H9 (cell line): ENCODE results near the gene FUNDC2. TPM values are rescaled to one million over a fixed set of nuclear protein-coding genes. Genes with fewer than 3 reads are reported as not detected.

Experiments
- DNase-seq: peaks from one replicate; pipeline ENCODE4 v3.0.0-alpha.2; 2017
- H2AFZ ChIP-seq: one replicate; pipeline ENCODE4 v1.6.1; 2013; ENCODE audit warnings: mild to moderate bottlenecking, low read length, control low read depth, moderate library complexity
- H2AK5ac ChIP-seq: 2 replicates; pipeline ENCODE4 v1.6.1; 2013; ENCODE audit warnings: low read length, control low read depth, mixed read lengths; ENCODE audit not compliant: insufficient read length
- H2BK120ac ChIP-seq: one replicate; pipeline ENCODE4 v1.6.1; 2013; ENCODE audit warnings: low read depth, mild to moderate bottlenecking, low read length, control low read depth, inconsistent platforms; ENCODE audit not compliant: poor library complexity, severe bottlenecking
- H2BK12ac ChIP-seq: 2 replicates; pipeline ENCODE4 v1.6.1; 2013; ENCODE audit warnings: low read length, control low read depth, mixed read lengths, low read depth; ENCODE audit not compliant: insufficient read length
- H2BK15ac ChIP-seq: 2 replicates; pipeline ENCODE4 v1.6.1; 2013; ENCODE audit warnings: low read depth, low read length, control low read depth
- H2BK20ac ChIP-seq: one replicate; pipeline ENCODE4 v1.6.1; 2013; ENCODE audit warnings: low read depth, mild to moderate bottlenecking, low read length, control low read depth, inconsistent platforms; ENCODE audit not compliant: poor library complexity, severe bottlenecking
- H2BK5ac ChIP-seq: 2 replicates; pipeline ENCODE4 v1.6.1; 2013; ENCODE audit warnings: low read length, control low read depth, mixed read lengths; ENCODE audit not compliant: insufficient read length
- H3K14ac ChIP-seq: 2 replicates; pipeline ENCODE4 v1.6.1; 2013; ENCODE audit warnings: low read length, control low read depth; ENCODE audit not compliant: insufficient read depth
- H3K18ac ChIP-seq: 2 replicates; pipeline ENCODE4 v1.6.1; 2013; ENCODE audit warnings: low read depth, mild to moderate bottlenecking, mixed read lengths, low read length, control low read depth; ENCODE audit not compliant: insufficient read length
- H3K23ac ChIP-seq: 2 replicates; pipeline ENCODE4 v1.6.1; 2013; ENCODE audit warnings: low read length, control low read depth, mixed read lengths, low read depth; ENCODE audit not compliant: insufficient read length
- H3K23me2 ChIP-seq: 2 replicates; pipeline ENCODE4 v1.6.1; 2013; ENCODE audit warnings: low read depth, mild to moderate bottlenecking, mixed read lengths, low read length, control low read depth; ENCODE audit not compliant: insufficient read length, poor library complexity, severe bottlenecking
- H3K27ac ChIP-seq: 2 replicates; pipeline ENCODE4 v1.5.1; 2013; ENCODE audit warnings: low read length, control low read depth, mixed read lengths, low read depth; ENCODE audit not compliant: insufficient read length
- H3K27me3 ChIP-seq: 2 replicates; pipeline ENCODE4 v1.6.1; 2013; ENCODE audit warnings: low read length, control low read depth, inconsistent platforms; ENCODE audit not compliant: insufficient read depth
- H3K4ac ChIP-seq: 2 replicates; pipeline ENCODE4 v1.6.1; 2013; ENCODE audit warnings: low read depth, mild to moderate bottlenecking, control low read depth, inconsistent platforms, low read length, moderate library complexity
- H3K4me1 ChIP-seq: 2 replicates; pipeline ENCODE4 v1.6.1; 2013; ENCODE audit warnings: low read length, control low read depth, inconsistent platforms; ENCODE audit not compliant: insufficient read depth
- H3K4me2 ChIP-seq: 2 replicates; pipeline ENCODE4 v1.6.1; 2013; ENCODE audit warnings: low read length, control low read depth, mixed read lengths; ENCODE audit not compliant: insufficient read length, insufficient read depth
- H3K56ac ChIP-seq: 2 replicates; pipeline ENCODE4 v1.6.1; 2013; ENCODE audit warnings: low read depth, mild to moderate bottlenecking, mixed read lengths, low read length, control low read depth; ENCODE audit not compliant: insufficient read length
- H3K79me1 ChIP-seq: 2 replicates; pipeline ENCODE4 v1.6.1; 2013; ENCODE audit warnings: low read depth, mild to moderate bottlenecking, moderate library complexity, low read length, control low read depth, inconsistent platforms; ENCODE audit not compliant: insufficient read depth, poor library complexity, severe bottlenecking
- H3K79me2 ChIP-seq: 2 replicates; pipeline ENCODE4 v1.6.1; 2013; ENCODE audit warnings: low read length, control low read depth, inconsistent platforms; ENCODE audit not compliant: insufficient read depth
- H3K9ac ChIP-seq: 2 replicates; pipeline ENCODE4 v1.6.1; 2013; ENCODE audit warnings: low read length, control low read depth, mixed read lengths; ENCODE audit not compliant: insufficient read length; ENCODE audit errors: extremely low read depth
- H3K9me3 ChIP-seq: one replicate; pipeline ENCODE4 v1.6.1; 2013; ENCODE audit warnings: low read depth, low read length, inconsistent platforms; ENCODE audit not compliant: control insufficient read depth
- H3T11ph ChIP-seq: one replicate; pipeline ENCODE4 v1.6.1; 2013; ENCODE audit warnings: mild to moderate bottlenecking, low read length, control low read depth, inconsistent platforms
- H4K20me1 ChIP-seq: one replicate; pipeline ENCODE4 v1.6.1; 2013; ENCODE audit not compliant: control insufficient read depth, insufficient read length, insufficient read depth
- H4K5ac ChIP-seq: 2 replicates; pipeline ENCODE4 v1.6.1; 2013; ENCODE audit warnings: low read depth, mild to moderate bottlenecking, mixed read lengths, low read length, control low read depth; ENCODE audit not compliant: insufficient read length
- H4K8ac ChIP-seq: replicated peaks from 2 replicates; pipeline ENCODE4 v1.6.1; 2013; ENCODE audit warnings: low read length, control low read depth, mixed read lengths, low read depth; ENCODE audit not compliant: insufficient read length
- H4K91ac ChIP-seq: 2 replicates; pipeline ENCODE4 v1.6.1; 2013; ENCODE audit warnings: low read depth, mild to moderate bottlenecking, moderate library complexity, mixed read lengths, low read length, control low read depth; ENCODE audit not compliant: insufficient read length
- H3K27ac Mint-ChIP-seq, 3 experiments: 2 replicates in 2 of 3; 3 replicates in 1 of 3; pipeline ENCODE4 v1.8.0; 2020 to 2021; ENCODE audit warnings: mixed read lengths in 3 of 3, mild to moderate bottlenecking in 1 of 3, moderate library complexity in 1 of 3
- H3K27me3 Mint-ChIP-seq: 2 replicates; pipeline ENCODE4 v1.8.0; 2021; ENCODE audit warnings: low read depth, mild to moderate bottlenecking, moderate library complexity, mixed read lengths
- H3K36me3 Mint-ChIP-seq, 3 experiments: 2 replicates in 2 of 3; 3 replicates in 1 of 3; pipeline ENCODE4 v1.8.0; 2020 to 2021; ENCODE audit warnings: low read depth in 3 of 3, mixed read lengths in 3 of 3; ENCODE audit not compliant: insufficient read depth in 1 of 3
- H3K4me1 Mint-ChIP-seq, 2 experiments: 2 replicates each; pipeline ENCODE4 v1.8.0; 2020; ENCODE audit warnings: mixed read lengths in 2 of 2
- H3K4me3 Mint-ChIP-seq, 2 experiments: 2 replicates in 1 of 2; 3 replicates in 1 of 2; pipeline ENCODE4 v1.8.0; 2020 to 2021; ENCODE audit warnings: mild to moderate bottlenecking in 2 of 2, mixed read lengths in 2 of 2, moderate library complexity in 1 of 2
- H3K9me3 Mint-ChIP-seq, 2 experiments: 2 replicates in 1 of 2; 3 replicates in 1 of 2; pipeline ENCODE4 v1.8.0; 2020; ENCODE audit warnings: mild to moderate bottlenecking in 2 of 2, mixed read lengths in 2 of 2, moderate library complexity in 1 of 2
- CTCF ChIP-seq: fragments of 200-600 bp; sonication (generic); conservative IDR thresholded peaks from 3 replicates; pipeline ENCODE4 v1.8.0; 2021; ENCODE audit warnings: antibody characterized with exemption, mild to moderate bottlenecking
- WGBS: extraction: QIAGEN DNeasy Blood & Tissue Kit; methylation state at CpG from one replicate; pipeline ENCODE4 v1.1.7; 2013; ENCODE audit warnings: missing lambda C conversion rate, low lambda C conversion rate, mixed read lengths; ENCODE audit not compliant: insufficient read length; ENCODE audit errors: extremely low coverage; 5-methylcytosine and 5-hydroxymethylcytosine counted together
- total RNA-seq: library from RNA; stranded (reverse); gene quantifications from 2 replicates; pipeline ENCODE4 v1.2.1, GENCODE V29; 2021

The FUNDC2 gene
- total RNA-seq, 1 experiment from 2014 or later: 62.1 TPM

- peaks cover 21 to 24% (median 23%) of the 10 kb centered on the region in 3 experiments for H3K36me3 Mint-ChIP-seq
- no peak overlapping the region for H3K4me3 Mint-ChIP-seq
- Histone ChIP-seq H4K8ac (no peak overlapping the region), H3K9ac (no peak overlapping the region), H3K9me3 (peaks cover 21% of the 10 kb centered on the region), H3K4me1 (no peaks in the 10 kb centered on the region), H2BK20ac (no peak overlapping the region), H2BK5ac (no peak overlapping the region), H3K4ac (no peak overlapping the region), H2BK12ac (no peak overlapping the region), H3K14ac (no peak overlapping the region), H4K20me1 (no peaks in the 10 kb centered on the region), H3K27ac (no peak overlapping the region), H2BK120ac (no peak overlapping the region), H3K27me3 (no peaks in the 10 kb centered on the region), H3K23me2 (no peaks in the 10 kb centered on the region), H3T11ph (no peak overlapping the region), H4K5ac (no peak overlapping the region), H3K18ac (no peak overlapping the region), H3K4me2 (no peak overlapping the region), H3K56ac (no peak overlapping the region), H2AK5ac (no peak overlapping the region), H3K79me2 (no peaks in the 10 kb centered on the region), H3K23ac (no peak overlapping the region), H2AFZ (no peak overlapping the region), H3K79me1 (no peaks in the 10 kb centered on the region), H2BK15ac (no peak overlapping the region), H4K91ac (no peak overlapping the region)
- no peak for TF ChIP-seq CTCF
- WGBS: no CpG with 5 or more reads among the region's 4 CpGs
- H3K4me1 Mint-ChIP-seq: no peaks in the 10 kb centered on the region
- no peaks in the 10 kb centered on the region for H3K27me3 Mint-ChIP-seq
- DNase-seq: no peak
- H3K27ac Mint-ChIP-seq: no peak overlapping the region
- H3K9me3 Mint-ChIP-seq: peaks cover 61 to 62% of the 10 kb centered on the region in 2 experiments
Observed at GRCh38 chrX:155035688-155036087, 9.0 kb downstream of the FUNDC2 start.
